Effector memory CD8-positive, alpha-beta T cell (primary cell): ENCODE results near the gene PCK1.

Source experiments
- ATAC-seq: fragments of 150-1000 bp; cut with Tn5 transposase; replicated peaks from 2 replicates; pipeline ENCODE4 v1.10.0; 2021; ENCODE audit warnings: mild to moderate bottlenecking, moderate library complexity
- DNase-seq, 3 experiments: peaks; one replicate each; pipeline ENCODE4 v3.0.0; 2021
- H3K27ac Mint-ChIP-seq, 2 donors: one replicate each; pipeline ENCODE4 v1.8.0; 2022; ENCODE audit warnings: mild to moderate bottlenecking in 2 of 2, mixed read lengths in 2 of 2, moderate library complexity in 2 of 2
- H3K27me3 Mint-ChIP-seq, 2 donors: one replicate each; pipeline ENCODE4 v1.8.0; 2022; ENCODE audit warnings: mixed read lengths in 2 of 2
- H3K36me3 Mint-ChIP-seq: one replicate; pipeline ENCODE4 v1.8.0; 2022; ENCODE audit warnings: mild to moderate bottlenecking, moderate library complexity, mixed read lengths; ENCODE audit not compliant: insufficient read depth
- H3K4me1 Mint-ChIP-seq, 2 donors: one replicate each; pipeline ENCODE4 v1.8.0; 2022; ENCODE audit warnings: low read depth in 2 of 2, mixed read lengths in 2 of 2
- H3K4me3 Mint-ChIP-seq, 2 donors: one replicate each; pipeline ENCODE4 v1.8.0; 2022; ENCODE audit warnings: mild to moderate bottlenecking in 2 of 2, mixed read lengths in 2 of 2, moderate library complexity in 2 of 2
- H3K9me3 Mint-ChIP-seq, 2 donors: one replicate each; pipeline ENCODE4 v1.8.0; 2022; ENCODE audit warnings: mixed read lengths in 2 of 2

PCK1 gene

DNA sequence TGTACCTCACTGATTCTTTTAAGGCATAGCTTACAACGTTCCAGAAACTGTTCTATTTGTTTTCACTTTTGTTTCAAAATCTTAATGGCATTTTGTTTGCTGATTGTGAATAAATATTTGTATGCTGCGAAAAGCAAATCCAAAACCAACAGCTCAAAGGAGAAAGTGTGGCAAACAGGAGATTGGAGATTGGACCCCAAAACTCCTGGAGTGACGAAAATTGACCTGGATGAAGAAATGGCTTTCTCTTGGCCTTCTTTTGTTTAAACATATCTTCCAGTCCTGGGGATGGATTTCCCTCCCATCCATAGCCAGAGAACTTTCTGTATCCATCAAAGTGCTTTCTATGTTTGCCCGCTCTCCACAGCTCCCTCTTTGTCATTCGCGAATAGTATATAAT is 33.2 kb upstream of the PCK1 start:
- no peaks in the 10 kb centered on the region for H3K36me3 Mint-ChIP-seq
- H3K4me1 Mint-ChIP-seq, result no peaks in the 10 kb centered on the region
- ATAC-seq, result no peak
- H3K4me3 Mint-ChIP-seq, result no peak overlapping the region
- H3K9me3 Mint-ChIP-seq, result no peaks in the 10 kb centered on the region
- no peak for DNase-seq
- no peak overlapping the region for H3K27ac Mint-ChIP-seq
- H3K27me3 Mint-ChIP-seq, result peaks cover 0 to 2% of the 10 kb centered on the region in 2 donors

DNA sequence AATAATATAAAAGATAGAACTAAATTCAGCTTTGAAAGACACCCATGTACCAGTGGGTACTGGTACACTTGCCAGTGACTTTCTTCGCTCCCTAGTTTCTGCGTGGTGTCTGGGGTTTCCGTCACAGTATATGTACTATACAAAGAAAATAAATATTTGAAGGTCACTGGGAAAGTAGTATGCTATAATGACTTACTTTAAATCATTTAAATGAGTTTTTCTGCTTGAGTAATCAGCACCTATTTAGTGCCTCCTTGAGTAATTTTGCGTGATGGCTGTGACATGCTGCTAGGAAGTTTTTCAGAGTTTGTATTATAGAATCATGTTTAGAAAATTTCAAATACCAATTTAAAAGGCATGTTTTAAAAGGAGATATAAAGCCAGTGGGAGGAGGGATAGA is 32.8 kb upstream of the PCK1 start:
- no peaks in the 10 kb centered on the region for H3K36me3 Mint-ChIP-seq
- H3K9me3 Mint-ChIP-seq, result no peaks in the 10 kb centered on the region
- H3K27me3 Mint-ChIP-seq, result peaks cover 3 to 7% of the 10 kb centered on the region in 2 donors
- no peaks in the 10 kb centered on the region for H3K4me1 Mint-ChIP-seq
- ATAC-seq (no peak), DNase-seq (no peak)
- no peak overlapping the region for H3K4me3 Mint-ChIP-seq
- H3K27ac Mint-ChIP-seq, result no peak overlapping the region

- Mint-ChIP-seq H3K9me3 (no peaks in the 10 kb centered on the region), H3K36me3 (no peaks in the 10 kb centered on the region), H3K4me3 (no peak overlapping the region), H3K4me1 (no peaks in the 10 kb centered on the region), H3K27me3 (peaks cover 14 to 17% of the 10 kb centered on the region in 2 donors), H3K27ac (peak overlapping the region in 1 of 2 donors; percentile 66)
- DNase-seq, result no peak
- no peak for ATAC-seq
Measured at GRCh38 chr20:57529160-57529585, 31.7 kb upstream of the PCK1 start.

GRCh38 chr20:57529810-57530209 is 31.1 kb upstream of the PCK1 start:
- Mint-ChIP-seq H3K27ac (peak overlapping the region in 1 of 2 donors; percentile 66), H3K4me3 (no peak overlapping the region), H3K4me1 (no peaks in the 10 kb centered on the region), H3K9me3 (no peaks in the 10 kb centered on the region), H3K27me3 (peaks cover 16 to 23% of the 10 kb centered on the region in 2 donors), H3K36me3 (no peaks in the 10 kb centered on the region)
- ATAC-seq (no peak), DNase-seq (no peak)

DNA sequence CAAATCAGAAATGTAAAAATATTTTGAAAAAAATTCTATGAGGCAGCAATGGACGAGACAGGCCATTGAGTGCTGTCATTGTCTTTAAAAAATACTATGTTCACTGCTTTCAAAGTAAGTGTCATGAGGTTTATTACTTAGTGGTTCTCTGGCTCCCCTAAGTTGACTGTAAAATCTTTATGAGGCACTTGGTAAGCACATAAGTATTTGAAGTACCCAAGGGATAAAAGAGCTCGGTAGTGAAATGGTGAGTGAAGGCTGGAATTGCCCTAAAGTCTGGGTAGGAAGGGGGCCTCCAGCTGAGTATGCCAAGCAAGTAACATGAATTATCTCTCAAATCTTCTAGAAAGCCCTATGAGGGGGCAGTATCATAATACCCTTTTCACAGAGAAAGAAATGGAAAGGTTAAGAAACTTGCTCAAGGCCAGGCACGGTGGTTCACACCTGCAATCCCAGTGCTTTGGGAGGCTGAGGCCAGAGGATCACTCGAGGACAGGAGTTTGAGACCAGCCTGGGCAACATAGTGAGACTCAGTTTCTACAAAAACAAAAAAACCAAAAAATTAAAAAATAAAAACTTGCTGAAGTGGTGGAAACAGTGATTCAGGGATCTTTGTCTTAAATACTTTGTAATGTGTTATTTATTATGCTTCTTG is 30.5 kb upstream of the PCK1 start:
- no peak overlapping the region for H3K4me3 Mint-ChIP-seq
- H3K4me1 Mint-ChIP-seq, result no peaks in the 10 kb centered on the region
- DNase-seq, result no peak
- H3K36me3 Mint-ChIP-seq, result no peaks in the 10 kb centered on the region
- peaks cover 21 to 29% of the 10 kb centered on the region in 2 donors for H3K27me3 Mint-ChIP-seq
- no peak for ATAC-seq
- no peaks in the 10 kb centered on the region for H3K9me3 Mint-ChIP-seq
- peak overlapping the region in 1 of 2 donors; percentile 66 for H3K27ac Mint-ChIP-seq

DNA sequence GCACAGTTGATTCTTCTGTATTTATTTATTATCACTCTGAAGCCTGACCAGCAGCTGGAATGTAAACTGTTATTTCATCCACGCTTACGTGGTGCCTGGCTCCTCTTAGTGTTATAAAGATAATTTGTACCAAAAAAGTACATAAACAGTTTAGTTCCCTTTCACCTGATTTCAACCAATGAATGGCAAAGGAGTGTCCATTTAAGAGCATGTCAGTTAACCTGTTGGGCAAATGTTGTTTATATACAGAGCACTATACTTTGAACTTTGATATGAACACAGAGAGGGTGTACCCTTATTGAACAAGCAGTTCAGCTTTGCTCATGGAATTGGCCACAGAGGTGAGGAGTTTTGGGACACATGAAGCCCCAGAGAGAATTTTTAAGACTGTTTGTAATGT is 28.8 kb upstream of the PCK1 start:
- H3K36me3 Mint-ChIP-seq, result no peaks in the 10 kb centered on the region
- no peak overlapping the region for H3K27ac Mint-ChIP-seq
- H3K27me3 Mint-ChIP-seq, result peaks cover 32 to 46% of the 10 kb centered on the region in 2 donors
- ATAC-seq, result no peak
- no peaks in the 10 kb centered on the region for H3K9me3 Mint-ChIP-seq
- DNase-seq, result no peak
- no peaks in the 10 kb centered on the region for H3K4me1 Mint-ChIP-seq
- no peak overlapping the region for H3K4me3 Mint-ChIP-seq

GRCh38 chr20:57535297-57535696 is 25.6 kb upstream of the PCK1 start:
- no peaks in the 10 kb centered on the region for H3K36me3 Mint-ChIP-seq
- H3K9me3 Mint-ChIP-seq, result peaks cover 0 to 7% of the 10 kb centered on the region in 2 donors
- H3K4me3 Mint-ChIP-seq, result no peak overlapping the region
- ATAC-seq (no peak), DNase-seq (no peak)
- H3K27me3 Mint-ChIP-seq, result peaks cover 61 to 74% of the 10 kb centered on the region in 2 donors
- no peaks in the 10 kb centered on the region for H3K4me1 Mint-ChIP-seq
- H3K27ac Mint-ChIP-seq, result no peak overlapping the region

DNA sequence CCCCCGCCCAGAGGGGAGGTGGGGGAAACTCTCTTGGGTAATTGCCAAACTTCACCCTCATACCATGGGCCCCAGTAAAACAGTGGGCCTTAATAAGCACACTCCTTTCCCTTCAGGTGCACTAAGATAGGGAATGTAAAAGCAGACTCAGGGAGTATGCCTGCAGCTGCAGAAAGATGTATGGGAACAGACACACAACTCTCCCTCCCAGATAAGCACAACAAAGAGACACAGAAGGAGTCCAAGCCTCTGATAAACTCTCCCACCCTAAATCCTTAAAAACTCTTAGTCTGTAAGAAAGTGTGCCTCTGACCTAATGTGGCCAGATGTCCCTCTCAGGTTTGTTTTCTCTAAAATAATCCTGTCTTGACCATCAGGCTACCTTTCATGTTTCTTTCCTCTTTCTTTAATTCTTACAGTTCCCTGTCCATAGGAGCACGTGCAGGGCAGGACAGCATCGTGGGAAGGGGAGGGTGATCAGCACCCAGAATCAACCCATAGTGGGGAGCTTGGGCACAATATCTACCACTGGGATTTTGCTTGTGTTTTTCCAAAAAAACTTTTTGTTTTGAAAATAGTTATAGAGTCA is 24.7 kb upstream of the PCK1 start:
- DNase-seq (no peak), ATAC-seq (no peak)
- Mint-ChIP-seq H3K4me1 (no peaks in the 10 kb centered on the region), H3K27ac (no peak overlapping the region), H3K9me3 (peaks cover 0 to 7% of the 10 kb centered on the region in 2 donors), H3K27me3 (peaks cover 70 to 83% of the 10 kb centered on the region in 2 donors), H3K4me3 (no peak overlapping the region), H3K36me3 (no peaks in the 10 kb centered on the region)

- ATAC-seq (no peak), DNase-seq (no peak)
- Mint-ChIP-seq H3K36me3 (no peaks in the 10 kb centered on the region), H3K27me3 (peaks cover 70 to 86% of the 10 kb centered on the region in 2 donors), H3K4me1 (no peaks in the 10 kb centered on the region), H3K9me3 (peaks cover 0 to 7% of the 10 kb centered on the region in 2 donors), H3K4me3 (no peak overlapping the region), H3K27ac (no peak overlapping the region)
Measured at GRCh38 chr20:57536771-57537724, 23.9 kb upstream of the PCK1 start.

- H3K9me3 Mint-ChIP-seq, result peaks cover 0 to 7% of the 10 kb centered on the region in 2 donors
- H3K27ac Mint-ChIP-seq, result no peak overlapping the region
- H3K4me3 Mint-ChIP-seq, result no peak overlapping the region
- DNase-seq (no peak), ATAC-seq (no peak)
- H3K36me3 Mint-ChIP-seq, result no peaks in the 10 kb centered on the region
- peaks cover 73 to 82% of the 10 kb centered on the region in 2 donors for H3K27me3 Mint-ChIP-seq
- no peaks in the 10 kb centered on the region for H3K4me1 Mint-ChIP-seq
Measured at GRCh38 chr20:57537822-57538221, 23.1 kb upstream of the PCK1 start.

GRCh38 chr20:57539889-57540288 is 21.0 kb upstream of the PCK1 start:
- no peak for ATAC-seq
- H3K27me3 Mint-ChIP-seq, result peaks cover 68 to 72% of the 10 kb centered on the region in 2 donors
- H3K4me1 Mint-ChIP-seq, result no peaks in the 10 kb centered on the region
- H3K27ac Mint-ChIP-seq, result no peak overlapping the region
- no peak overlapping the region for H3K4me3 Mint-ChIP-seq
- H3K36me3 Mint-ChIP-seq, result no peaks in the 10 kb centered on the region
- peaks cover 0 to 7% of the 10 kb centered on the region in 2 donors for H3K9me3 Mint-ChIP-seq
- DNase-seq, result no peak

- Mint-ChIP-seq H3K4me1 (no peaks in the 10 kb centered on the region), H3K9me3 (peaks cover 0 to 7% of the 10 kb centered on the region in 2 donors), H3K27me3 (peaks cover 64 to 68% of the 10 kb centered on the region in 2 donors), H3K36me3 (no peaks in the 10 kb centered on the region), H3K4me3 (no peak overlapping the region), H3K27ac (no peak overlapping the region)
- ATAC-seq, result no peak
- no peak for DNase-seq
Measured at GRCh38 chr20:57540890-57541580, 19.9 kb upstream of the PCK1 start.

DNA sequence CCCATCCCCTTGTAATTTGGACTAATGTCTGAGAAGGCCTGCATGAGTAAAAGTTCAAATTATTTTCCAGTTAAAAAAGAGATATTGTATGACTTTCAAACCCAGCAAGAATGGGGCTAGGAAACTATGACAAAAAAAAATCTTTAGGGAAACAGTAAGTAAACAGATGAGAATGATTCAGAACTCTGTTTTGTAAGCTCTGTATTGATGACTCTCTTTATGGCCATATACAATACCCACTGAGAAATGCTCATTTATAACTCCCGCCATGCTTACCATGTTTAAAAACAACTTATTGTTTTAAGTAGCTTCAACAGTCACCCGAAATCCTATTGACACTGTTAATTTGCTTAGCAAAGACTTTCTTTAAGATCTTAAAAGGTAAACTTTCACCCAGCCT is 17.2 kb upstream of the PCK1 start:
- Mint-ChIP-seq H3K27me3 (peaks cover 55 to 68% of the 10 kb centered on the region in 2 donors), H3K36me3 (no peaks in the 10 kb centered on the region), H3K4me1 (no peaks in the 10 kb centered on the region), H3K4me3 (no peak overlapping the region), H3K27ac (no peak overlapping the region), H3K9me3 (peaks cover 0 to 7% of the 10 kb centered on the region in 2 donors)
- no peak for DNase-seq
- ATAC-seq, result no peak
